ENCODE data around the gene TRIM63.

TRIM63 gene

DNA sequence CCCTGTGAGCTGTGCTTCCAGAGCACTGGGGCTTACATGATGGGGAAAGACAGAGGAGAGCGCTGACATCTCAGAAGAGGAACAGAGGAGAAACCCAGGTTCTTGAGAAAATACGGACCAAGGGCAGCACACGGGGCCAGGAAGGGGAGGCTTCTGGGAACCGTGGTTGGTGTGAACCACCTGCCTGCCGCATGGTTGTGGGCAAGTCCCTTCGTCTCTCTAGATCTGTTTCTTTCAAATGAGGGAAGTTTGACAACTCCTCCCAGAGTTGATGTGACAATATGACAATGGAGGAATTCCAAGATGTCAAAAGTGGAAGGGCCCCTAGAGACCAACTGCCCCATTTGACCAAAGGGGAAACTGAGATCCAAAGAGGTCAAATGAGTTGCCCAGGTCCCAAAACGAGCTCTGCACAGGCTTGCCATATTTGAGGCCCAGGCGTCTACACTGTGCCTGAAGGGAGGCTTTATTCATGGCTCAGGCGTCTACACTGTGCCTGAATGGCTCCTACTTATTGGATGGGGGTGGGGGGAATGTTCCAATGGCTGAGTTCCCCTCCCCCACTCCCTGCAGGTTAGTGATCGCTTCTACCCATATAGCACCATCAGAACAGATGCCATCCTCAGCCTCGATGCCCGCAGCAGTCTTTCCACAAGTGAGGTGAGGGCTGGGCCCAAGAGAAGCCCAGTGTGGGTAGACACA is 34.6 kb downstream of the TRIM63 start:
- no peak for DNase-seq

DNA sequence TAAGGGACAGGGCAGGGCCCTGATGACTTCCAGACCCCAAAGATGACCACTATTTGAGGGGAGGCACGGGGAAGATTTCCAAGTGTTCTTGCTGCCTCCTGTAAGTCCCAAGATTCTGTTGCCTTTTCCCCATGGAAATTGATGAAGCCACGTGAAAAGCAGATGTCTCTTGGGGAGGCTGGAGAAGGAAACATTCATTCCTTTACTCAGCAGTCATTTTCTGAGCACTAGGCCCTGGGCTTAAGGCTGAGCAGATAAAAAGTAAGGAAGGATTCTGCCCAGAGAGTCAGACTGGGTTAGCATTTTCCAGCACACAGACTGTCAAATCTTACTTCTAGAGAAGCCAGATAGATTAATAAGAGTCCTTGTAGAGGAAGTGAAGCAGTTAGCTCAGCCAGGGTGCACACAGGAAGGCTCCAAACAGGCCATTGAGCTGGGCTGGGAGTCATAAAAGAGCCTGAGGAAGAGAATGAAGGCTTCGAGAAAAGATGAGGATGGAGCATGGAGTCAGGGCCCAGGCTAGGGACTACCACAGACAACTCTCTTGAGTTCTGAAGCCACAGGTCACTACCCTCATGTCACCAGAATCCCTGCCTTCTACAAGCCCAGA is 35.7 kb downstream of the TRIM63 start:
- DNase-seq = no peak

DNA sequence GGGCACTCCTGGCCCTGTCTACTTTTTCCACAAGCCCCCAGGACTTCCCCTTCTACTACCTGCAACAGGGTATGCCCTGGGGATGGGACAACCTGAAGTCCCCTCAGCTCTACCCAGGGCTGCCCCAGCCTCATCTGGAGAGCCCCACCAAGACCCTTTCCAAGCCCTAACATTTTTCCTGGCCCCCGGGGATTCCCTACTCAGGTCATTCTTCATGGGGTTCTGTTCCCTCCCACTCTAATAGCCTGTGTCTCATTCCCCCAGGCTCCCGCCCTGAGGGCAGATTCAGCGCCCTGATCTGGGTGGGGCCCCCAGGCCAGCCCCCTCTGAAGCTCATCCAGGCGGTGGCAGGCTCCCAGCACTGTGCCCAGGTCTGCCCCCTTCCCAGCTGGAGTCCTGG is 36.2 kb downstream of the TRIM63 start:
- no peak for DNase-seq

DNA sequence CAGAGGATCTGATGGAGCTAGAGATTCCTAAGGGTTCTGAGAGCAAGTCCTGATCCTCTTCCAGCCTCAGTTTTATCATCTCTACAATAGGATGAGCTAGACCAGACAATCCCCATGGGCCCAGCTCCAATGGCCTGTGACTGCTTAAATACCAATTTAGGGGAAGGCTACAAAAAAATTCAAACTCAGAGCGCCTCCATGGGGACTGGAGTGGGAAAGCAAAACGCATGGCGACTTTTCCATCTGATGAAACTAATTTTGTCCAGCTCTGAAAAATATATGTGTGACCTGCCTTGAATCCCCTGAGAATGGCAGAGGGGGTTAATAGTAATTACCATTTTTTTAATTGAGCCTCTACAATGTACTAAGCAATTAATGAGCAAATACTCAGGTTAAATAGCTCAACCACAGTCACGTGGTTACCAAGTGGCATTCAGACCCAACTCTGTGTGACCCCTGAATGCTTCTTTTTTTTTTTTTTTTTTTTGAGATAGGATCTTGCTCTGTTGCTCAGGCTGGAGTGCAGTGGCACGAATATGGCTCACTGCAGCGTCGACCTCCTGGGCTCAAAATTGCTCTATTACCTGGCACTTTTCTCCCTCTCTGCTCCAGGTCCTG is 37.5 kb downstream of the TRIM63 start:
- no peak for DNase-seq

- no peak for DNase-seq
These were observed 38.2 kb downstream of the TRIM63 start for GRCh38 chr1:26029054-26029863.

DNA sequence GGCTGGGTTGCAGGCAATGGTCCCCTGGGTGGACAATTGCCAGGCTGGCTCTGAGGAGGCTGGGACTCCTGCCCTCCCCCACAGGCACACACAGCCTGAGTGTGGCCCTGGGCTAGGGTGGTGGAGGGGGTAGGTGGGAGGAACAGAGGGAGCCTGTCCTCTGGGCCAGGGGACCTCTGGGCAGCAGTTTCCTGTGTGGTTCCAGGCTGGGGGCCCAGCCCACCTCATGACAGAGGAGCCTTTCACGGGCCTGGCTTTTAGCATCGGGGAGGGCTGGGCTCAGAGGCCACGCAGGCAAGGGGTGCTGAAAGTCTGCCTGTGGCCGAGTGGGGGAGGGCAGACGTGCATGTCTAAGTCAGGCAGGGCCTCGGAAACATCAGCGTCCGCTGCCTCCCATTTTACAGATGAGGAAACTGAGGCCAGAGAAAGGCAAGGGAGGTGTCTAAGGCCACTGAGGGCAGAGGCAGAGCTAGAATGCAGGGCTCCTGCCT is 38.9 kb downstream of the TRIM63 start:
- no peak for DNase-seq

GRCh38 chr1:26027716-26028489 is 39.5 kb downstream of the TRIM63 start:
- no peak for DNase-seq

GRCh38 chr1:26025517-26025916 is 41.9 kb downstream of the TRIM63 start:
- DNase-seq = no peak

DNA sequence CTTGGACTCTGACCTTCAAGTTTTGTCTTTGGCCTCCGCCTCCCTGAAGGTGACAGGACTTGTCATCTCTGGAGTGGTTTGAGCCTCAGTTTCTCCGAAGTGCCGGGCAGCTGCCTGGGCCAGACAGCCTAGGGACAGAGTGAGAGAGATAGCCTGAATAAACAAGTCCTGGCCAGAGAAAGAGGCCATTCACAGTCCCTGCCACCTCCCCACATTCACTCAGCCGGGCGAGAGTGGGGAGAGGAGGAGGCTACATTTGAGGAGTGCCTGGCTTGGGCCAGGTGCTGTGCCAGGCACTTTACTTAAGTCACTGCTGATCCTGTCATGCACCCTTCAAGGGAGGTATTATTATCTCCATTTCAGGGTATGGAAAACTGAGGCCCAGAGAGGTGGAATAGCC is 42.4 kb downstream of the TRIM63 start:
- DNase-seq = no peak

DNA sequence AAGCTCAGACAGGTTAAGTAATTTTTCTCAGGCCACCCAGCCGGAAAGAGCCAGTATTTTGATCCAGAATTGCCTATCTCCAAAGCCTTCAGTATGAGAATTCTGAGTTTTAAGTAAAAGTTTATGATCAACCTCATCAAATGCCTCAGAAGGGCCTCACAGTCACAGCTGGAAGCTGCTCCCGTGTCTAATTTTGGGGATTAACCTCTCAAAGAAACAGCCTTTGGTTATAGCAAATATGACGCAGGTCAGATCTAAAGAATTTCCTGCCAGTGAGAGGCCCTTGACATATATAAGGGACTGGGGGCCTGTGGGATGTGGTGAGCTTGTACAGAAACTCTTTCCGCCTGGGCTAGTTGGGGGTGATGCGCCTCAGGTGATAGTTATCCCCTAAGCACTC is 43.6 kb downstream of the TRIM63 start:
- DNase-seq = no peak

DNA sequence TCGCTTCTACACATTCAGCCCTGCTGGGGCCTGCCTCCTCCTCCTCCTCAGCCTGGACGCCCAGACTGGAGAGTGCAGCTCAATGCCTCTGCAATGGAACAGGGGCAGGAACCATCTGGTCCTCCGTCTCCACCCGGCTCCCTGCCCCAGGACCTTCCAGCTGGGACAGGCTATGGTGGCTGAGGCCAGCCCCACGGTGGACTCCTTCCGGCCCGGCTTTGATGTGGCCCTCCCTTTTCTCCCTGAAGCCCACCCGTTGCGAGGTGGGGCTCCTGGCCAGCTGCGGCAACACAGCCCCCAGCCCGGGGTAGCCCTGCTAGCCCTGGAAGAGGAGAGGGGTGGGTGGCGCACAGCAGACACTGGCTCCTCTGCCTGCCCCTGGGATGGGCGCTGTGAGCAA is 44.4 kb downstream of the TRIM63 start:
- no peak for DNase-seq

DNA sequence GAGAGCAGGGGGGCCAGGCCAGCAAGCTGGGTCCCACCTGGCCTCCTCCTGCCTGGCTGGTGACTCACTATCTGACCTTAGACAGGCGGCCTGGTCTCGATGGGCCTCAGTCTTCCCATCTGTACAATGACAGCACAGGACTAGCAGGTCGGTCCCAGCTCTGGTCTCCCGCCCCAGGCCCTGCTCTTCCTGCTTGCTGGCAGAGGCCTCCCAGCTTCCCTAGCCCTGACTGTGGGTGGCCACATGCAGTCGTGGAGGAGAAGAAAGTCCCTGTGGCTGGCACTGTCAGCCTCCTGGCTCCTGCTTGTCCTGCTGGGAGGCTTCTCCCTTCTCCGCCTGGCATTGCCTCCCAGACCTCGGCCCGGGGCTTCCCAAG is 45.0 kb downstream of the TRIM63 start:
- no peak for DNase-seq

DNA sequence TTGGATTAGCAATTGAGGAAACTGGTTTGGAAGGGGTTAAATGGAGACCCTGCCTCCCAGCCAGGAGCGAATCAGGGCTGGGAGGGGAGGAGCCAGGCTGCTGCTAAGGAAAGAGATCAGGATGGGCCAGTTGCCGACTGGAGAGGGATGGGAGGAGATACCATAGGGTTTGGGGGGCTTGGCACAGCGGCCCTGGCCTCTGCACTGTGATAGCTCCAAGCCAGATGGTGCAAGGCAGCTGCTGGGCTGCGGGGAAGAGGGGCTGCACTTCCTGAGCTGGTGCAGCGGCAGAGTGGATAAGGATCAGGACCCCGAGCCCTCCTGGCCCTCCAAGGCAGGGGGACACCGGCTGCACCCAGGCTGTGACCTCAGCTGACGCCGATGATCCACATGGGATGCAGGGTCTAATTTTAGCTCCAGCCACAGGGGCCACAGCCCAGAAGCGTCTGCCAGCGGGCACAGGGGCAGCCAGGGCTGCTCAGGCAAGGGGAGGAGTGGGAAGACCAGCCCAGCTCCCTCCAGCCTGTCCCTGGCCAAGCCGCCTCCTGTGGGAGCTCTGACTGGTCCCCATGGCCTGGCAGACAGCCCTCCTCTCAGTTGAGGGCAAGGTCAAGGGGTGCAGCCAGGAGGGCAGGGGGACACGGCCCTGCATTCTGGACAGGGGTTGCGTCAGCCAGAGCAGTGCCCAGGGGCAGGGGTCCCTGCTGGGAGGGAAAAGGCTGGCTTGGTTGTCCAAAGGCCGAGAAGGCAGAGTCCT is 45.6 kb downstream of the TRIM63 start, which contains the start of gene EXTL1:
Gene EXTL1 (plus strand): TSS at position 129 of the 757 bp plus-strand sequence. CDS start 872 bp downstream, outside the sequence.
- no peak for DNase-seq

- DNase-seq = no peak
These were observed 46.3 kb downstream of the TRIM63 start for GRCh38 chr1:26020941-26021646.

GRCh38 chr1:26020330-26020768 is 47.1 kb downstream of the TRIM63 start:
- no peak for DNase-seq

- DNase-seq = no peak
These were observed 47.7 kb downstream of the TRIM63 start for GRCh38 chr1:26019641-26020315.

DNA sequence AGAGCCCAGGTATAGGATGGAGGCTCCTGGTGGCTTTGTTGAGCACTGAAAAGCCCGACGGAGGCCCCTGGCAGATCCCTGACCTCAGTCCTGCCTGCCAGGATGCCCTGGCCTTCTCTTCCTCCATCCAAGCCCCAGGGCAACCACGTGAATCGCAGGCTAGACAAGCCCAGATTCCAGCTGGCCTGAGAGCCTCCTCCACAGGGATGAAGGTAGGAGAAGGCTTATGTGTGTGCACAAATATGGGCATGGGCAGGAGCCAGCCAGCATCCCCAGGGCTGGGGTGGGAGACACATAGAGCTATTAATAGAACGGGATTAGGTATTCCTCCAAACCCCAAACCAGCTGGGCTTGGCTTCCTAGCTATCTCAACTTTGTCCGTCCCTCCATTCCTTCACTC is 49.8 kb downstream of the TRIM63 start:
- DNase-seq = no peak

- no peak for DNase-seq
These were observed 50.4 kb downstream of the TRIM63 start for GRCh38 chr1:26016953-26017545.

GRCh38 chr1:26016258-26016952 is 51.0 kb downstream of the TRIM63 start:
- DNase-seq = no peak
